Measurements from ENCODE around the gene GID8. TPM values are rescaled to one million over a fixed set of nuclear protein-coding genes. Genes with fewer than 3 reads are reported as not detected.

Gene GID8
- total and polyA plus RNA-seq, 4 donors, result 10.2 to 23.6 (median 14.6) TPM

DNA sequence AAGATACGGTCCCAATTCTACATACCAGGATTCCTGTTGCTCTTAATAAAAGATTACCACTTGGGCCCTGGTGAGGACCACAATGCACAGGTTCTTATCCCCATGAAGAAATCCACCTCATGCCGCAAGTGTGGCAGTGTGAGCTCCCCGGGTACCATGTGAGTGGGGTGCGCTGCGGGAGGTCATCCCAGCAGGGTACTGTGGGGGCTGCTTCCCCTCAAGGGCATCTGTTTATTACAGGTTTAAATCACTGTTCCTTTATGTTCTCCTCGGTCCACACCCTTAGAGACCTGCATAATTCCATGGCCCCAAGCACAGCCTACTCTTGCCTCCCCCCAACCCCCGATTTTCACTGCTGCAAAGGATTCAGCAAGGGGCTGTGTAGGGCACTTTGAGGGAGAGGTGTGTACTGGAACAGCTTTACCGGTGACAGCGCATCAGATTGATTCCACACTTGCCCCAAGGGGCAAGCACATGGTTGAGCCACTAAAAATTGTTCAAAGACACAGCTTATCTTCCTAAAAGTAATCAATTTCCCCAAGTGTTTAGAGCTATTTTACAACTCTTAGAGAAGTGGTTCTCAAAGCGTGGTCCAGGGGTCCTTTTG, 17.8 kb upstream of the GID8 start:
- H3K36me3 ChIP-seq (ENCODE audit: control insufficient read depth in 4 of 4, insufficient read depth in 3 of 4, low read depth in 1 of 4, low read length in 3 of 4), result no peaks in the 10 kb centered on the region
- no peak overlapping the region for H3K9ac ChIP-seq (ENCODE audit: low read depth in 1 of 2, low read length in 2 of 2)
- peaks cover 27 to 83% (median 76%) of the 10 kb centered on the region in 4 donors for H3K4me1 ChIP-seq (ENCODE audit: control insufficient read depth in 4 of 4, insufficient read depth in 4 of 4, low read length in 3 of 4)
- no peaks in the 10 kb centered on the region for H3K9me3 ChIP-seq (ENCODE audit: control insufficient read depth in 4 of 4, low read length in 3 of 4)
- no peak overlapping the region for H3K27ac ChIP-seq (ENCODE audit: low read depth in 1 of 2, low read length in 2 of 2)
- H3K4me3 ChIP-seq (ENCODE audit: low read depth in 1 of 3, low read length in 3 of 3), result no peak overlapping the region
- no peaks in the 10 kb centered on the region for H3K27me3 ChIP-seq (ENCODE audit: control insufficient read depth in 4 of 4, insufficient read depth in 4 of 4, low read length in 3 of 4)
- WGBS, result 87% methylated on average over 10 of the region's 10 CpGs
- no peak for DNase-seq (ENCODE audit: low spot score)
- TF ChIP-seq HNF4G (IDR thresholded peaks at IDR 0.05), result no peak
- no peak for TF ChIP-seq FOXA1 (IDR thresholded peaks at IDR 0.05)
- TF ChIP-seq SP1 (IDR thresholded peaks at IDR 0.05), result no peak
- no peak for TF ChIP-seq YY1 (IDR thresholded peaks at IDR 0.05)
- TF ChIP-seq, protein P1, sequence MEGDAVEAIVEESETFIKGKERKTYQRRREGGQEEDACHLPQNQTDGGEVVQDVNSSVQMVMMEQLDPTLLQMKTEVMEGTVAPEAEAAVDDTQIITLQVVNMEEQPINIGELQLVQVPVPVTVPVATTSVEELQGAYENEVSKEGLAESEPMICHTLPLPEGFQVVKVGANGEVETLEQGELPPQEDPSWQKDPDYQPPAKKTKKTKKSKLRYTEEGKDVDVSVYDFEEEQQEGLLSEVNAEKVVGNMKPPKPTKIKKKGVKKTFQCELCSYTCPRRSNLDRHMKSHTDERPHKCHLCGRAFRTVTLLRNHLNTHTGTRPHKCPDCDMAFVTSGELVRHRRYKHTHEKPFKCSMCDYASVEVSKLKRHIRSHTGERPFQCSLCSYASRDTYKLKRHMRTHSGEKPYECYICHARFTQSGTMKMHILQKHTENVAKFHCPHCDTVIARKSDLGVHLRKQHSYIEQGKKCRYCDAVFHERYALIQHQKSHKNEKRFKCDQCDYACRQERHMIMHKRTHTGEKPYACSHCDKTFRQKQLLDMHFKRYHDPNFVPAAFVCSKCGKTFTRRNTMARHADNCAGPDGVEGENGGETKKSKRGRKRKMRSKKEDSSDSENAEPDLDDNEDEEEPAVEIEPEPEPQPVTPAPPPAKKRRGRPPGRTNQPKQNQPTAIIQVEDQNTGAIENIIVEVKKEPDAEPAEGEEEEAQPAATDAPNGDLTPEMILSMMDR (IDR thresholded peaks at IDR 0.05; ENCODE audit: low read depth, low read length, missing input control), result no peak
- TF ChIP-seq, protein P2, sequence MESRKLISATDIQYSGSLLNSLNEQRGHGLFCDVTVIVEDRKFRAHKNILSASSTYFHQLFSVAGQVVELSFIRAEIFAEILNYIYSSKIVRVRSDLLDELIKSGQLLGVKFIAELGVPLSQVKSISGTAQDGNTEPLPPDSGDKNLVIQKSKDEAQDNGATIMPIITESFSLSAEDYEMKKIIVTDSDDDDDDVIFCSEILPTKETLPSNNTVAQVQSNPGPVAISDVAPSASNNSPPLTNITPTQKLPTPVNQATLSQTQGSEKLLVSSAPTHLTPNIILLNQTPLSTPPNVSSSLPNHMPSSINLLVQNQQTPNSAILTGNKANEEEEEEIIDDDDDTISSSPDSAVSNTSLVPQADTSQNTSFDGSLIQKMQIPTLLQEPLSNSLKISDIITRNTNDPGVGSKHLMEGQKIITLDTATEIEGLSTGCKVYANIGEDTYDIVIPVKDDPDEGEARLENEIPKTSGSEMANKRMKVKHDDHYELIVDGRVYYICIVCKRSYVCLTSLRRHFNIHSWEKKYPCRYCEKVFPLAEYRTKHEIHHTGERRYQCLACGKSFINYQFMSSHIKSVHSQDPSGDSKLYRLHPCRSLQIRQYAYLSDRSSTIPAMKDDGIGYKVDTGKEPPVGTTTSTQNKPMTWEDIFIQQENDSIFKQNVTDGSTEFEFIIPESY (IDR thresholded peaks at IDR 0.05), result no peak
- TF ChIP-seq HNF4A (conservative IDR thresholded peaks at IDR 0.05), result no peak
- TF ChIP-seq, protein P3, sequence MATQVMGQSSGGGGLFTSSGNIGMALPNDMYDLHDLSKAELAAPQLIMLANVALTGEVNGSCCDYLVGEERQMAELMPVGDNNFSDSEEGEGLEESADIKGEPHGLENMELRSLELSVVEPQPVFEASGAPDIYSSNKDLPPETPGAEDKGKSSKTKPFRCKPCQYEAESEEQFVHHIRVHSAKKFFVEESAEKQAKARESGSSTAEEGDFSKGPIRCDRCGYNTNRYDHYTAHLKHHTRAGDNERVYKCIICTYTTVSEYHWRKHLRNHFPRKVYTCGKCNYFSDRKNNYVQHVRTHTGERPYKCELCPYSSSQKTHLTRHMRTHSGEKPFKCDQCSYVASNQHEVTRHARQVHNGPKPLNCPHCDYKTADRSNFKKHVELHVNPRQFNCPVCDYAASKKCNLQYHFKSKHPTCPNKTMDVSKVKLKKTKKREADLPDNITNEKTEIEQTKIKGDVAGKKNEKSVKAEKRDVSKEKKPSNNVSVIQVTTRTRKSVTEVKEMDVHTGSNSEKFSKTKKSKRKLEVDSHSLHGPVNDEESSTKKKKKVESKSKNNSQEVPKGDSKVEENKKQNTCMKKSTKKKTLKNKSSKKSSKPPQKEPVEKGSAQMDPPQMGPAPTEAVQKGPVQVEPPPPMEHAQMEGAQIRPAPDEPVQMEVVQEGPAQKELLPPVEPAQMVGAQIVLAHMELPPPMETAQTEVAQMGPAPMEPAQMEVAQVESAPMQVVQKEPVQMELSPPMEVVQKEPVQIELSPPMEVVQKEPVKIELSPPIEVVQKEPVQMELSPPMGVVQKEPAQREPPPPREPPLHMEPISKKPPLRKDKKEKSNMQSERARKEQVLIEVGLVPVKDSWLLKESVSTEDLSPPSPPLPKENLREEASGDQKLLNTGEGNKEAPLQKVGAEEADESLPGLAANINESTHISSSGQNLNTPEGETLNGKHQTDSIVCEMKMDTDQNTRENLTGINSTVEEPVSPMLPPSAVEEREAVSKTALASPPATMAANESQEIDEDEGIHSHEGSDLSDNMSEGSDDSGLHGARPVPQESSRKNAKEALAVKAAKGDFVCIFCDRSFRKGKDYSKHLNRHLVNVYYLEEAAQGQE (IDR thresholded peaks at IDR 0.05), result no peak
- no peak for TF ChIP-seq GABPA (IDR thresholded peaks at IDR 0.05 in 1 of 2, conservative IDR thresholded peaks at IDR 0.05 in 1 of 2)
- TF ChIP-seq, protein P4, sequence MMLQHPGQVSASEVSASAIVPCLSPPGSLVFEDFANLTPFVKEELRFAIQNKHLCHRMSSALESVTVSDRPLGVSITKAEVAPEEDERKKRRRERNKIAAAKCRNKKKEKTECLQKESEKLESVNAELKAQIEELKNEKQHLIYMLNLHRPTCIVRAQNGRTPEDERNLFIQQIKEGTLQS (IDR thresholded peaks at IDR 0.05), result no peak
- no peak for TF ChIP-seq RXRA (IDR thresholded peaks at IDR 0.05)
- TF ChIP-seq JUND (IDR thresholded peaks at IDR 0.05), result no peak

DNA sequence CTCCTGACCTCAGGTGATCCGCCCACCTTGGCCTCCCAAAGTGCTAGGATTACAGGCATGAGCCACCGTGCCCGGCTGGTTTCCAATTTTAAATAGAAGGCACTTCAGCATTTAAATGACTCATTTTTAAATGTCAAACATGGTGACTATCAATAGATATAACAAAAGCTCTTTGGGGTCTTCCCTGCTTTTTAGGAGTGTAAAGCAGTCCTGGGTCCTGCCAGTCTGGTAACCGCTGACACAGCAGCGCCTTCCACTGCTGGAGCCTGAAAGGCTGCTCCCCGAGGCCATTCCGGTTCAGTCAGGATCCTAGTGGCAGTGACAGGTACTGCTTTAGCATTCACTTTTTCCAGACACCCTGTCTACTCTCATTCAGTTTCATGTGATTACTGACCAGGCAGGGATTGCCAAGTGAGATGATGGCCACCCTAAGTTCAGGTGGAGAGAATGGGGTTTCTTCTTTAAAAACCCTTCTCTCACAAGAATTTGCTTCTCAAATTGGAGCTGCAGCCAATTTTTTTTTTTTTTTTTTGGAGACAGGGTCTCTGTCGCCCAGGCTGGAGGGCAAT, 16.7 kb upstream of the GID8 start:
- Histone ChIP-seq H3K9ac (ENCODE audit: low read depth in 1 of 2, low read length in 2 of 2) (no peak overlapping the region), H3K4me1 (ENCODE audit: control insufficient read depth in 4 of 4, insufficient read depth in 4 of 4, low read length in 3 of 4) (peaks cover 27 to 81% (median 70%) of the 10 kb centered on the region in 4 donors), H3K4me3 (ENCODE audit: low read depth in 1 of 3, low read length in 3 of 3) (no peak overlapping the region), H3K36me3 (ENCODE audit: control insufficient read depth in 4 of 4, insufficient read depth in 3 of 4, low read depth in 1 of 4, low read length in 3 of 4) (no peaks in the 10 kb centered on the region), H3K27ac (ENCODE audit: low read depth in 1 of 2, low read length in 2 of 2) (peak overlapping the region; percentile 59 to 65), H3K9me3 (ENCODE audit: control insufficient read depth in 4 of 4, low read length in 3 of 4) (no peaks in the 10 kb centered on the region), H3K27me3 (ENCODE audit: control insufficient read depth in 4 of 4, insufficient read depth in 4 of 4, low read length in 3 of 4) (no peaks in the 10 kb centered on the region)
- 32% methylated on average over 8 of the region's 8 CpGs for WGBS
- DNase-seq (ENCODE audit: low spot score), result no peak
- TF ChIP-seq FOXA1 (IDR thresholded peaks at IDR 0.05) (no peak), YY1 (IDR thresholded peaks at IDR 0.05) (peak; percentile 16), GABPA (IDR thresholded peaks at IDR 0.05 in 1 of 2, conservative IDR thresholded peaks at IDR 0.05 in 1 of 2) (no peak), NR2F2 (IDR thresholded peaks at IDR 0.05) (no peak), EGR1 (IDR thresholded peaks at IDR 0.05; ENCODE audit: low read depth in 2 of 2) (no peak), RXRA (IDR thresholded peaks at IDR 0.05) (peak; percentile 32 to 76), TAF1 (conservative IDR thresholded peaks at IDR 0.05) (no peak), FOXA2 (IDR thresholded peaks at IDR 0.05) (no peak), RAD21 (IDR thresholded peaks at IDR 0.05) (peak; percentile 42 to 72), HNF4A (conservative IDR thresholded peaks at IDR 0.05) (peak; percentile 9 to 38), JUND (IDR thresholded peaks at IDR 0.05) (peak in 1 of 2 donors; percentile 51)
- TF ChIP-seq, protein P3 (IDR thresholded peaks at IDR 0.05), result no peak
- TF ChIP-seq, protein P4 (IDR thresholded peaks at IDR 0.05), result no peak
- TF ChIP-seq, protein P5, sequence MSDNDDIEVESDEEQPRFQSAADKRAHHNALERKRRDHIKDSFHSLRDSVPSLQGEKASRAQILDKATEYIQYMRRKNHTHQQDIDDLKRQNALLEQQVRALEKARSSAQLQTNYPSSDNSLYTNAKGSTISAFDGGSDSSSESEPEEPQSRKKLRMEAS (IDR thresholded peaks at IDR 0.05), result no peak

All from liver (tissue), 9 donors.